HCT116 (cell line): ENCODE measurements around the gene DOK1. TPM values are rescaled to one million over a fixed set of nuclear protein-coding genes. Genes with fewer than 3 reads are reported as not detected.

Source experiments
- ATAC-seq: fragments of 200-7000 bp; cut with Tn5 transposase; 2 replicates; pipeline ENCODE4 v1.9.1; 2020; ENCODE audit warnings: mild to moderate bottlenecking, moderate library complexity
- Bru-seq: library from RNA; stranded (reverse); fragments of 400-500 nt; gene quantifications from one replicate; lab custom pipeline; 2021; lab: Mats Ljungman, UMichigan
- BruChase-seq, 2 experiments: library from RNA; stranded (reverse); fragments of 400-500 nt; gene quantifications; one replicate each; lab custom pipeline; 2021; lab: Mats Ljungman, UMichigan
- BruUV-seq: library from RNA; stranded (reverse); fragments of 400-500 nt; replicated peaks from 2 replicates; lab custom pipeline; 2021; lab: Mats Ljungman, UMichigan
- CTCF ChIA-PET: fragments of 300-600 bp; sonication (Branson Sonifier 250); formaldehyde crosslinking; loops from one replicate; lab custom pipeline; 2021; ENCODE audit warnings: antibody characterized with exemption; lab: Charles Lee
- POLR2A ChIA-PET: fragments of 300-600, 350-600 bp; sonication (Branson Sonifier 250); formaldehyde crosslinking; loops from one replicate; lab custom pipeline; 2021; ENCODE audit warnings: antibody characterized with exemption; lab: Charles Lee
- RAD21 ChIA-PET, 2 experiments: fragments of 300-600 bp; sonication (Branson Sonifier 250); formaldehyde crosslinking; loops; one replicate each; lab custom pipeline; 2023; ENCODE audit warnings: low total read pairs in 2 of 2; ENCODE audit not compliant: uncharacterized antibody in 2 of 2, unreplicated experiment in 2 of 2, low non-redundant PET in 1 of 2; lab: Charles Lee
- DNase-seq: peaks from one replicate; pipeline ENCODE4 v3.0.0-alpha.2; 2010; ENCODE audit warnings: low read depth, low spot score
- H2AFZ ChIP-seq: fragments of 200-600 bp; shearing (Covaris generic), sonication (generic); 2 replicates; pipeline ENCODE4 v1.6.1; 2017; ENCODE audit warnings: low read depth, mixed run types, mixed read lengths, antibody characterized with exemption, low read length; ENCODE audit not compliant: poor library complexity, severe bottlenecking
- H3K27ac ChIP-seq: 2 replicates; pipeline ENCODE4 v1.5.1; 2012; ENCODE audit warnings: low read depth, low read length
- H3K27me3 ChIP-seq: fragments of 200-600 bp; sonication (generic); 2 replicates; pipeline ENCODE4 v1.6.1; 2016; ENCODE audit warnings: mixed run types, low read length, mixed read lengths; ENCODE audit not compliant: insufficient read depth
- H3K36me3 ChIP-seq, 2 experiments: fragments of 200-500 bp in 1 of 2; fragments of 200-600 bp in 1 of 2; sonication (Bioruptor generic) in 1 of 2; sonication (generic) in 1 of 2; 2 replicates each; pipeline versions ENCODE4 v1.5.1 to v1.6.1; 2014 to 2016; ENCODE audit warnings: low read length in 2 of 2, inconsistent platforms in 1 of 2, mixed read lengths in 1 of 2, mixed run types in 1 of 2; ENCODE audit not compliant: insufficient read depth in 2 of 2, control insufficient read depth in 1 of 2
- H3K4me1 ChIP-seq, 2 experiments: fragments of 200-600 bp in 1 of 2; sonication (generic) in 1 of 2; 2 replicates each; pipeline versions ENCODE4 v1.5.1 to v1.6.1; 2012 to 2017; ENCODE audit warnings: low read length in 2 of 2, inconsistent platforms in 1 of 2, mild to moderate bottlenecking in 1 of 2, mixed read lengths in 1 of 2, mixed run types in 1 of 2, moderate library complexity in 1 of 2; ENCODE audit not compliant: insufficient read depth in 2 of 2, control insufficient read depth in 1 of 2
- H3K4me2 ChIP-seq: fragments of 200-600 bp; sonication (generic); 2 replicates; pipeline ENCODE4 v1.6.1; 2017; ENCODE audit warnings: mixed run types, low read length, mixed read lengths
- H3K4me3 ChIP-seq, 2 experiments: fragments of 200-600 bp in 1 of 2; sonication (generic) in 1 of 2; replicated peaks in 1 of 2; 2 replicates each; pipeline ENCODE4 v1.5.1; 2011 to 2016; ENCODE audit warnings: low read length in 2 of 2, control low read depth in 1 of 2, low read depth in 1 of 2, mild to moderate bottlenecking in 1 of 2, mixed read lengths in 1 of 2, mixed run types in 1 of 2
- H3K79me2 ChIP-seq: fragments of 200-600 bp; sonication (generic); 2 replicates; pipeline ENCODE4 v1.6.1; 2017; ENCODE audit warnings: mild to moderate bottlenecking, mixed run types, low read length, moderate library complexity, mixed read lengths; ENCODE audit not compliant: insufficient read depth
- H3K9ac ChIP-seq: fragments of 200-600 bp; sonication (generic); 2 replicates; pipeline ENCODE4 v1.6.1; 2016; ENCODE audit warnings: low read length, mixed read lengths
- H3K9me2 ChIP-seq: fragments of 200-600 bp; sonication (generic), shearing (Covaris generic); 2 replicates; pipeline ENCODE4 v1.6.1; 2017; ENCODE audit warnings: mixed run types, mild to moderate bottlenecking, moderate library complexity; ENCODE audit not compliant: insufficient read depth
- H3K9me3 ChIP-seq, 2 experiments: fragments of 200-500 bp in 1 of 2; fragments of 200-600 bp in 1 of 2; sonication (Bioruptor generic) in 1 of 2; sonication (generic) in 1 of 2; 2 replicates each; pipeline ENCODE4 v1.6.1; 2014 to 2017; ENCODE audit warnings: low read length in 2 of 2, mixed read lengths in 2 of 2, inconsistent platforms in 1 of 2, low read depth in 1 of 2, mild to moderate bottlenecking in 1 of 2, mixed run types in 1 of 2, moderate library complexity in 1 of 2; ENCODE audit not compliant: control insufficient read depth in 1 of 2, insufficient read depth in 1 of 2
- H4K20me1 ChIP-seq: fragments of 200-600 bp; sonication (generic), shearing (Covaris generic); 2 replicates; pipeline ENCODE4 v1.6.1; 2017; ENCODE audit warnings: mixed run types, mild to moderate bottlenecking, moderate library complexity; ENCODE audit not compliant: insufficient read depth
- CBX3 ChIP-seq: IDR thresholded peaks from 2 replicates; pipeline ENCODE4 v1.6.1; 2012; ENCODE audit warnings: low read depth
- POLR2AphosphoS5 ChIP-seq: IDR thresholded peaks from 2 replicates; pipeline ENCODE4 v1.6.1; 2011; ENCODE audit warnings: mild to moderate bottlenecking, low read depth, low read length, moderate library complexity
- intact Hi-C: fragments of 100-400 bp; cut with micrococcal nuclease; formaldehyde crosslinking; loops from 2 replicates; pipeline ENCODE4 v1.10.0; 2022
- long read RNA-seq: library from polyadenylated mRNA; unstranded; transcript quantifications from one replicate; pipeline ENCODE4 v2.0.0, GENCODE V29; 2021; ENCODE audit not compliant: unreplicated experiment
- polyA plus RNA-seq: library from polyadenylated mRNA; unstranded; fragments of >200 nt; gene quantifications from 2 replicates; pipeline ENCODE4 v1.2.1, GENCODE V29; 2012; ENCODE audit warnings: missing spikeins
- total RNA-seq: library from RNA; stranded (reverse); gene quantifications from one replicate; pipeline ENCODE4 v1.2.1, GENCODE V29; 2021; ENCODE audit not compliant: unreplicated experiment

DOK1 gene
- total RNA-seq (18.8 TPM), Bru-seq, nascent RNA (percentile 67 among the genes with signal in this experiment), BruChase-seq, experiment 1, labeled RNA remaining after a 6-hour chase (percentile 57 among the genes with signal in this experiment), BruChase-seq, experiment 2, labeled RNA remaining after a 2-hour chase (percentile 66 among the genes with signal in this experiment)
- 15.6 and 18.2 TPM in 2 replicates for polyA plus RNA-seq
- long read RNA-seq, transcript DOK1-201 (5 exons, 2,555 nt) = major isoform, 10 of 38 reads
- long read RNA-seq, transcript DOK1-202 (4 exons, 1,722 nt) = minor isoform, 5 of 38 reads
- long read RNA-seq, transcript DOK1-205 (4 exons, 1,807 nt) = minor isoform, 6 of 38 reads
- long read RNA-seq, partial matches to known transcripts = 4 of 38 reads
- long read RNA-seq, other reads (novel, unspliced or antisense) = 9 of 38 reads

GRCh38 chr2:74553892-74554819 lies at the start of gene DOK1, which contains the start of gene LOXL3:
Gene DOK1 (plus strand): TSS chr2:74554720. CDS start chr2:74554755, 35 bp downstream.
Gene LOXL3 (minus strand): TSS chr2:74553942. CDS start chr2:74552634, 1,308 bp downstream.
- H3K4me1 ChIP-seq = peaks cover 15 to 42% of the 10 kb centered on the region in 2 experiments; a peak in 3 of 4 replicates
- H3K4me3 ChIP-seq = peak within 1 kb of the TSS; percentile 93 to 97
- ChIA-PET CTCF (interaction anchor here (0.7 kb wide), 1 partner anchor 46 kb away, joined by 5 read pairs; no protein-coding TSS in a partner anchor), POLR2A (no interaction called here), RAD21 (no interaction called here)
- H2AFZ ChIP-seq = no peak within 1 kb of the TSS
- peak within 1 kb of the TSS; percentile 98 for H3K9ac ChIP-seq
- peak within 1 kb of the TSS; percentile 95 for H3K4me2 ChIP-seq
- intact Hi-C loops = no loop called here
- no peaks in the 10 kb centered on the region for H3K27me3 ChIP-seq
- BruUV-seq = no TSS peak
- peaks cover 23% of the 10 kb centered on the region; the same call in 1 of the 2 replicates for H3K79me2 ChIP-seq
- ATAC-seq (peak; percentile 76), DNase-seq (no peak)
- no peaks in the 10 kb centered on the region for H3K9me3 ChIP-seq
- no peaks in the 10 kb centered on the region for H4K20me1 ChIP-seq
- TF ChIP-seq CBX3 = no peak
- peak; percentile 57; the same call in 1 of the 2 replicates for TF ChIP-seq POLR2AphosphoS5
- H3K27ac ChIP-seq = peak within 1 kb of the TSS; percentile 90
- peaks cover 5 to 7% of the 10 kb centered on the region in 2 experiments; a peak in 3 of 4 replicates for H3K36me3 ChIP-seq
- no peaks in the 10 kb centered on the region for H3K9me2 ChIP-seq
